Mucosa of stomach (tissue), 1 donor: Measurements from ENCODE around the gene SUCO.

Experiments used
- H3K27me3 ChIP-seq: one replicate; pipeline ENCODE4 v1.7.0; 2013; ENCODE audit warnings: mild to moderate bottlenecking, low read length; ENCODE audit not compliant: control insufficient read depth, insufficient read depth
- H3K36me3 ChIP-seq: one replicate; pipeline ENCODE4 v1.7.0; 2013; ENCODE audit warnings: low read length; ENCODE audit not compliant: control insufficient read depth, insufficient read depth
- H3K4me1 ChIP-seq: one replicate; pipeline ENCODE4 v1.7.0; 2013; ENCODE audit warnings: mild to moderate bottlenecking, low read length; ENCODE audit not compliant: control insufficient read depth, insufficient read depth
- H3K4me3 ChIP-seq: one replicate; pipeline ENCODE4 v1.7.0; 2013; ENCODE audit warnings: low read length
- H3K9ac ChIP-seq: one replicate; pipeline ENCODE4 v1.7.0; 2013; ENCODE audit warnings: mild to moderate bottlenecking, low read length, moderate library complexity
- H3K9me3 ChIP-seq: one replicate; pipeline ENCODE4 v1.7.0; 2013; ENCODE audit warnings: mild to moderate bottlenecking, low read length, moderate library complexity; ENCODE audit not compliant: control insufficient read depth
- donor health status: Pancreatic carcinoma.

SUCO gene

GRCh38 chr1:172497230-172497629 lies 35.7 kb upstream of the SUCO start:
- no peak overlapping the region for H3K4me3 ChIP-seq
- H3K9me3 ChIP-seq, result no peaks in the 10 kb centered on the region
- no peaks in the 10 kb centered on the region for H3K27me3 ChIP-seq
- no peaks in the 10 kb centered on the region for H3K36me3 ChIP-seq
- no peak overlapping the region for H3K9ac ChIP-seq
- H3K4me1 ChIP-seq, result peaks cover 8% of the 10 kb centered on the region

- no peak overlapping the region for H3K9ac ChIP-seq
Measured at GRCh38 chr1:172498857-172499256, 34.1 kb upstream of the SUCO start.

GRCh38 chr1:172499636-172500141 lies 33.3 kb upstream of the SUCO start:
- Histone ChIP-seq H3K4me1 (peaks cover 8% of the 10 kb centered on the region), H3K4me3 (no peak overlapping the region), H3K9ac (no peak overlapping the region), H3K36me3 (no peaks in the 10 kb centered on the region), H3K9me3 (no peaks in the 10 kb centered on the region), H3K27me3 (no peaks in the 10 kb centered on the region)

More at GRCh38 chr1:172498857-172499256, 34.1 kb upstream of the SUCO start:
- H3K4me1 ChIP-seq, result peaks cover 8% of the 10 kb centered on the region
- H3K9me3 ChIP-seq, result no peaks in the 10 kb centered on the region
- H3K36me3 ChIP-seq, result no peaks in the 10 kb centered on the region
- H3K4me3 ChIP-seq, result no peak overlapping the region
- no peaks in the 10 kb centered on the region for H3K27me3 ChIP-seq

- H3K4me3 ChIP-seq, result no peak overlapping the region
- H3K36me3 ChIP-seq, result no peaks in the 10 kb centered on the region
- H3K27me3 ChIP-seq, result no peaks in the 10 kb centered on the region
- H3K9me3 ChIP-seq, result no peaks in the 10 kb centered on the region
- no peak overlapping the region for H3K9ac ChIP-seq
- peaks cover 8% of the 10 kb centered on the region for H3K4me1 ChIP-seq
Measured at GRCh38 chr1:172500207-172500606, 32.7 kb upstream of the SUCO start.

GRCh38 chr1:172507741-172508140 lies 25.2 kb upstream of the SUCO start:
- no peak overlapping the region for H3K9ac ChIP-seq
- no peak overlapping the region for H3K4me3 ChIP-seq
- no peaks in the 10 kb centered on the region for H3K36me3 ChIP-seq
- no peaks in the 10 kb centered on the region for H3K9me3 ChIP-seq
- no peaks in the 10 kb centered on the region for H3K4me1 ChIP-seq
- H3K27me3 ChIP-seq, result no peaks in the 10 kb centered on the region

- H3K4me1 ChIP-seq, result no peaks in the 10 kb centered on the region
- no peak overlapping the region for H3K9ac ChIP-seq
- no peak overlapping the region for H3K4me3 ChIP-seq
- no peaks in the 10 kb centered on the region for H3K9me3 ChIP-seq
- no peaks in the 10 kb centered on the region for H3K36me3 ChIP-seq
- H3K27me3 ChIP-seq, result no peaks in the 10 kb centered on the region
Measured at GRCh38 chr1:172510479-172510878, 22.5 kb upstream of the SUCO start.

GRCh38 chr1:172512591-172512990 lies 20.4 kb upstream of the SUCO start:
- Histone ChIP-seq H3K9ac (no peak overlapping the region), H3K36me3 (no peaks in the 10 kb centered on the region), H3K4me3 (no peak overlapping the region), H3K27me3 (no peaks in the 10 kb centered on the region), H3K4me1 (no peaks in the 10 kb centered on the region), H3K9me3 (no peaks in the 10 kb centered on the region)

GRCh38 chr1:172513479-172513878 lies 19.5 kb upstream of the SUCO start:
- Histone ChIP-seq H3K9ac (no peak overlapping the region), H3K4me1 (no peaks in the 10 kb centered on the region)

GRCh38 chr1:172514108-172514507 lies 18.8 kb upstream of the SUCO start:
- Histone ChIP-seq H3K4me3 (no peak overlapping the region), H3K4me1 (no peaks in the 10 kb centered on the region), H3K27me3 (no peaks in the 10 kb centered on the region), H3K36me3 (no peaks in the 10 kb centered on the region), H3K9me3 (no peaks in the 10 kb centered on the region), H3K9ac (no peak overlapping the region)

More at GRCh38 chr1:172513479-172513878, 19.5 kb upstream of the SUCO start:
- no peaks in the 10 kb centered on the region for H3K9me3 ChIP-seq
- no peaks in the 10 kb centered on the region for H3K27me3 ChIP-seq
- H3K36me3 ChIP-seq, result no peaks in the 10 kb centered on the region
- no peak overlapping the region for H3K4me3 ChIP-seq

GRCh38 chr1:172515436-172515835 lies 17.5 kb upstream of the SUCO start:
- Histone ChIP-seq H3K9ac (no peak overlapping the region), H3K4me3 (no peak overlapping the region), H3K4me1 (no peaks in the 10 kb centered on the region), H3K27me3 (no peaks in the 10 kb centered on the region), H3K9me3 (no peaks in the 10 kb centered on the region), H3K36me3 (no peaks in the 10 kb centered on the region)

GRCh38 chr1:172515927-172516326 lies 17.0 kb upstream of the SUCO start:
- Histone ChIP-seq H3K9me3 (no peaks in the 10 kb centered on the region), H3K4me3 (no peak overlapping the region), H3K27me3 (no peaks in the 10 kb centered on the region), H3K9ac (no peak overlapping the region), H3K36me3 (no peaks in the 10 kb centered on the region), H3K4me1 (no peaks in the 10 kb centered on the region)

- Histone ChIP-seq H3K4me1 (no peaks in the 10 kb centered on the region), H3K9me3 (no peaks in the 10 kb centered on the region), H3K4me3 (no peak overlapping the region), H3K27me3 (no peaks in the 10 kb centered on the region), H3K36me3 (no peaks in the 10 kb centered on the region), H3K9ac (no peak overlapping the region)
Measured at GRCh38 chr1:172517081-172517480, 15.9 kb upstream of the SUCO start.

- Histone ChIP-seq H3K4me3 (no peak overlapping the region), H3K9ac (no peak overlapping the region)
Measured at GRCh38 chr1:172517545-172517944, 15.4 kb upstream of the SUCO start.

More at GRCh38 chr1:172517545-172517944, 15.4 kb upstream of the SUCO start:
- Histone ChIP-seq H3K9me3 (no peaks in the 10 kb centered on the region), H3K36me3 (no peaks in the 10 kb centered on the region), H3K4me1 (no peaks in the 10 kb centered on the region), H3K27me3 (no peaks in the 10 kb centered on the region)
